ENCODE data around the gene PDPK1.
"Not testable (repeated sequence)": the region's sequence is repeated elsewhere in the genome, so short reads cannot be mapped to it uniquely, and the experiment has no call there.

Gene PDPK1

GRCh38 chr16:2595393-2596205 is 57.8 kb downstream of the PDPK1 start:
- no peak for DNase-seq

- no peak for DNase-seq
Measured at GRCh38 chr16:2596747-2597559, 59.1 kb downstream of the PDPK1 start.

- no peak for DNase-seq
Measured at GRCh38 chr16:2597560-2597902, 59.7 kb downstream of the PDPK1 start.

GRCh38 chr16:2598133-2598641 is 60.4 kb downstream of the PDPK1 start:
- no peak for DNase-seq

GRCh38 chr16:2598723-2599122 is 60.9 kb downstream of the PDPK1 start:
- no peak for DNase-seq

- DNase-seq = not testable (repeated sequence)
Measured at GRCh38 chr16:2599165-2599564, 61.3 kb downstream of the PDPK1 start.

GRCh38 chr16:2599785-2600184 is 62.0 kb downstream of the PDPK1 start:
- not testable (repeated sequence) for DNase-seq

- not testable (repeated sequence) for DNase-seq
Measured at GRCh38 chr16:2601301-2602025, 63.6 kb downstream of the PDPK1 start.

GRCh38 chr16:2602175-2602574 is 64.4 kb downstream of the PDPK1 start:
- not testable (repeated sequence) for DNase-seq

- DNase-seq = peak; percentile 78
Measured at GRCh38 chr16:2603165-2604015, 65.6 kb downstream of the PDPK1 start.

GRCh38 chr16:2604016-2604369 is 66.2 kb downstream of the PDPK1 start:
- DNase-seq = not testable (repeated sequence)

- not testable (repeated sequence) for DNase-seq
Measured at GRCh38 chr16:2606820-2607219, 69.0 kb downstream of the PDPK1 start.

GRCh38 chr16:2609345-2609744 is 71.5 kb downstream of the PDPK1 start:
- not testable (repeated sequence) for DNase-seq

GRCh38 chr16:2609827-2610470 is 72.1 kb downstream of the PDPK1 start:
- no peak for DNase-seq

GRCh38 chr16:2610781-2611498 is 73.1 kb downstream of the PDPK1 start:
- no peak for DNase-seq

- no peak for DNase-seq
Measured at GRCh38 chr16:2611499-2611862, 73.7 kb downstream of the PDPK1 start.

- DNase-seq = not testable (repeated sequence)
Measured at GRCh38 chr16:2611877-2612276, 74.1 kb downstream of the PDPK1 start.

- not testable (repeated sequence) for DNase-seq
Measured at GRCh38 chr16:2613251-2613650, 75.4 kb downstream of the PDPK1 start.

GRCh38 chr16:2614761-2615191 is 77.0 kb downstream of the PDPK1 start:
- no peak for DNase-seq

GRCh38 chr16:2618964-2619363 is 81.1 kb downstream of the PDPK1 start:
- not testable (repeated sequence) for DNase-seq

- not testable (repeated sequence) for DNase-seq
Measured at GRCh38 chr16:2619628-2620027, 81.8 kb downstream of the PDPK1 start.

Data from CD4-positive, alpha-beta T cell treated with Interleukin-6 for 4 hours (primary cell).